ENCODE measurements around the gene LPIN2. TPM values are rescaled to one million over a fixed set of nuclear protein-coding genes. Genes with fewer than 3 reads are reported as not detected.

LPIN2 gene
- total and polyA plus RNA-seq, 2 of the 13 experiments (the other 11 are each of a cell fraction or from before 2014, with no cell fraction given): 46.0 to 119 TPM

DNA sequence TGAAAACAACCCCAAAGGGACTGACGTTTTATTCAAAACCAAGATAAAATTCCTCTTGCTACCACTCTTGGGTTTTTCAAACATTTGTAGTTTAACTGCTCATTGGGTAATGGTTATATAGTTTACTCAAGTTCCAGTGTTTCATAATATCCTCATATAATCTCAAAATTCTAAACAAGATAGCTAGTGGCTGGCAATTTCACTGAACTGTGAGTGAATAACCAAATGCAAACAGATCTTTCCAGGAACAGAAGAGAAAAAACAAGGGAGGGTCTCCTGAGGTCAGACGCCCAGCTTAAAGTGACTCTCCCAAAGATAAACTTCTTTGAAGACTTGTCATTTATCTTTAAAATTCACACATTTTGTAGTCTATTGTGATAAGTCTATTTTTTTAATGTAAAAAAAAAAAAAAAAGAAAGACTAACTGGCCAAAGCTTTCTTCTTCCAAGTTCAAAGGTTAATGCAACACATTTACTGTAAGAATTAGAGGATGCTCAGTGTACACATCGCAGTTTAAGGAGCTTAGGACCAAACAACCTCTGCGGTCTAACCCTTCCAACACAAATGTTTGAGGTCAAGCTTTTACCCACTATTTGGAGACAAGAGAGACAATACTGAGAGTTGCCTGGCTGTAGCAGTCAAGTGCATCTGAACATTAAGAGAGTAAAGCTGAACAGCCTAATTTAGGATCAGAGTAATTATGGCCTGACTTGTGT, 26.6 kb downstream of the LPIN2 start:
- no TSS peak for BruUV-seq (replicated peaks)
- Histone ChIP-seq H3K36me3 (replicated peaks in 1 of 2; ENCODE audit: control insufficient read depth in 1 of 2, insufficient read depth in 2 of 2, low read length in 2 of 2) (peaks cover 1 to 11% of the 10 kb centered on the region in 2 experiments; a peak in 3 of 5 replicates), H3K4me2 (ENCODE audit: low read depth, low read length) (peak overlapping the region; percentile 67), H3K27me3 (ENCODE audit: control insufficient read depth in 1 of 2, insufficient read depth in 2 of 2, low read length in 2 of 2) (no peaks in the 10 kb centered on the region), H3K27ac (ENCODE audit: extremely low read length, insufficient read depth, low read length) (peak overlapping the region; percentile 81), H3K4me3 (replicated peaks in 1 of 3; ENCODE audit: insufficient read depth in 1 of 3, low read depth in 2 of 3, low read length in 3 of 3) (no peak overlapping the region), H3K79me2 (ENCODE audit: insufficient read depth, low read length) (peaks cover 93% of the 10 kb centered on the region), H4K20me1 (ENCODE audit: insufficient read depth, low read length) (peaks cover 91% of the 10 kb centered on the region), H3K9me3 (ENCODE audit: low read length) (no peaks in the 10 kb centered on the region), H2AFZ (ENCODE audit: low read length) (no peak overlapping the region), H3K4me1 (ENCODE audit: insufficient read depth, low read length) (peaks cover 96% of the 10 kb centered on the region), H3K9ac (ENCODE audit: insufficient read depth, low read depth, low read length) (no peak overlapping the region)
- peak; percentile 39 for ATAC-seq
- 3% methylated on average over 4 of the region's 4 CpGs for WGBS (ENCODE audit: low lambda C conversion rate)
- in situ Hi-C loops (cut with HindIII; ENCODE audit: extremely low pct_ligation_motif_present, low pct_unique_long_range_greater_than_20kb): no loop called here
- ChIA-PET CTCF (ENCODE audit: low intra/inter-chr PET ratio, low total read pairs) (interaction anchor here (1.3 kb wide), 1 partner anchor 39 kb away, joined by 3 read pairs; no protein-coding TSS in a partner anchor), POLR2A (interaction anchor here (0.6 to 2.7 kb wide), 22 partner anchors 8 to 260 kb away, joined by 3 to 40 read pairs (median 5); no protein-coding TSS in a partner anchor)
- peak; percentile 80 for DNase-seq (ENCODE audit: low spot score)
- FAIRE-seq: peak; percentile 79
- intact Hi-C loops (cut with micrococcal nuclease; ENCODE audit: unreplicated experiment): loop anchor here (2.0 kb wide), 1 partner anchor 50 kb away; no protein-coding TSS in a partner anchor
- TF ChIP-seq NFATC3 (CRISPR knock-in tag; IDR thresholded peaks at IDR 0.05): no peak
- TF ChIP-seq, protein P1, sequence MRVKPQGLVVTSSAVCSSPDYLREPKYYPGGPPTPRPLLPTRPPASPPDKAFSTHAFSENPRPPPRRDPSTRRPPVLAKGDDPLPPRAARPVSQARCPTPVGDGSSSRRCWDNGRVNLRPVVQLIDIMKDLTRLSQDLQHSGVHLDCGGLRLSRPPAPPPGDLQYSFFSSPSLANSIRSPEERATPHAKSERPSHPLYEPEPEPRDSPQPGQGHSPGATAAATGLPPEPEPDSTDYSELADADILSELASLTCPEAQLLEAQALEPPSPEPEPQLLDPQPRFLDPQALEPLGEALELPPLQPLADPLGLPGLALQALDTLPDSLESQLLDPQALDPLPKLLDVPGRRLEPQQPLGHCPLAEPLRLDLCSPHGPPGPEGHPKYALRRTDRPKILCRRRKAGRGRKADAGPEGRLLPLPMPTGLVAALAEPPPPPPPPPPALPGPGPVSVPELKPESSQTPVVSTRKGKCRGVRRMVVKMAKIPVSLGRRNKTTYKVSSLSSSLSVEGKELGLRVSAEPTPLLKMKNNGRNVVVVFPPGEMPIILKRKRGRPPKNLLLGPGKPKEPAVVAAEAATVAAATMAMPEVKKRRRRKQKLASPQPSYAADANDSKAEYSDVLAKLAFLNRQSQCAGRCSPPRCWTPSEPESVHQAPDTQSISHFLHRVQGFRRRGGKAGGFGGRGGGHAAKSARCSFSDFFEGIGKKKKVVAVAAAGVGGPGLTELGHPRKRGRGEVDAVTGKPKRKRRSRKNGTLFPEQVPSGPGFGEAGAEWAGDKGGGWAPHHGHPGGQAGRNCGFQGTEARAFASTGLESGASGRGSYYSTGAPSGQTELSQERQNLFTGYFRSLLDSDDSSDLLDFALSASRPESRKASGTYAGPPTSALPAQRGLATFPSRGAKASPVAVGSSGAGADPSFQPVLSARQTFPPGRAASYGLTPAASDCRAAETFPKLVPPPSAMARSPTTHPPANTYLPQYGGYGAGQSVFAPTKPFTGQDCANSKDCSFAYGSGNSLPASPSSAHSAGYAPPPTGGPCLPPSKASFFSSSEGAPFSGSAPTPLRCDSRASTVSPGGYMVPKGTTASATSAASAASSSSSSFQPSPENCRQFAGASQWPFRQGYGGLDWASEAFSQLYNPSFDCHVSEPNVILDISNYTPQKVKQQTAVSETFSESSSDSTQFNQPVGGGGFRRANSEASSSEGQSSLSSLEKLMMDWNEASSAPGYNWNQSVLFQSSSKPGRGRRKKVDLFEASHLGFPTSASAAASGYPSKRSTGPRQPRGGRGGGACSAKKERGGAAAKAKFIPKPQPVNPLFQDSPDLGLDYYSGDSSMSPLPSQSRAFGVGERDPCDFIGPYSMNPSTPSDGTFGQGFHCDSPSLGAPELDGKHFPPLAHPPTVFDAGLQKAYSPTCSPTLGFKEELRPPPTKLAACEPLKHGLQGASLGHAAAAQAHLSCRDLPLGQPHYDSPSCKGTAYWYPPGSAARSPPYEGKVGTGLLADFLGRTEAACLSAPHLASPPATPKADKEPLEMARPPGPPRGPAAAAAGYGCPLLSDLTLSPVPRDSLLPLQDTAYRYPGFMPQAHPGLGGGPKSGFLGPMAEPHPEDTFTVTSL (CRISPR knock-in tag; IDR thresholded peaks at IDR 0.05; ENCODE audit: borderline replicate concordance): peak; percentile 59; the same call in 1 of the 2 replicates
- TF ChIP-seq TCF7L2 (IDR thresholded peaks at IDR 0.05; ENCODE audit: low read depth, low read length): peak; percentile 53
- TF ChIP-seq FOXP1 (IDR thresholded peaks at IDR 0.05): no peak
- TF ChIP-seq FOXP1 (CRISPR knock-in tag; IDR thresholded peaks at IDR 0.05): peak; percentile 42; the same call in 1 of the 2 replicates
- no peak for TF ChIP-seq SRSF4 (IDR thresholded peaks at IDR 0.05; ENCODE audit: low read depth, low read length, poor library complexity, severe bottlenecking)
- TF ChIP-seq ISL2 (CRISPR knock-in tag; IDR thresholded peaks at IDR 0.05): peak; percentile 79; the same call in 1 of the 2 replicates
- TF ChIP-seq PHF21A (CRISPR knock-in tag; IDR thresholded peaks at IDR 0.05): 0 out of 2 replicates have a peak, but pooled peaks have one; percentile 27
- peak; percentile 30; the same call in 1 of the 2 replicates for TF ChIP-seq FOXJ3 (CRISPR knock-in tag; IDR thresholded peaks at IDR 0.05; ENCODE audit: borderline replicate concordance)
- TF ChIP-seq RARA (CRISPR knock-in tag; IDR thresholded peaks at IDR 0.05): peak; percentile 91
- no peak for TF ChIP-seq SOX13 (IDR thresholded peaks at IDR 0.05)
- peak in 1 of 2 experiments; percentile 84; a peak in 2 of 4 replicates for TF ChIP-seq SOX13 (CRISPR knock-in tag; conservative IDR thresholded peaks at IDR 0.05 in 1 of 2, IDR thresholded peaks at IDR 0.05 in 1 of 2)
- peak; percentile 41; the same call in 1 of the 2 replicates for TF ChIP-seq FOSL2 (CRISPR knock-in tag; IDR thresholded peaks at IDR 0.05)
- TF ChIP-seq NR2F6 (IDR thresholded peaks at IDR 0.05): peak; percentile 95
- peak; percentile 70 for TF ChIP-seq NR2F6 (CRISPR knock-in tag; IDR thresholded peaks at IDR 0.05)
- no peak for TF ChIP-seq ZNF879 (CRISPR knock-in tag; IDR thresholded peaks at IDR 0.05)
- TF ChIP-seq HHEX (CRISPR knock-in tag; IDR thresholded peaks at IDR 0.05): peak; percentile 53; the same call in 1 of the 2 replicates
- TF ChIP-seq FOXC1 (CRISPR knock-in tag; IDR thresholded peaks at IDR 0.05; ENCODE audit: borderline replicate concordance): no peak

Measured in HepG2 (cell line).